Measurements from ENCODE around the gene C1QTNF12. TPM values are rescaled to one million over a fixed set of nuclear protein-coding genes. Genes with fewer than 3 reads are reported as not detected.

Gene C1QTNF12
- polyA plus RNA-seq, 1 donor from 2014 or later, result 0.74 TPM

DNA sequence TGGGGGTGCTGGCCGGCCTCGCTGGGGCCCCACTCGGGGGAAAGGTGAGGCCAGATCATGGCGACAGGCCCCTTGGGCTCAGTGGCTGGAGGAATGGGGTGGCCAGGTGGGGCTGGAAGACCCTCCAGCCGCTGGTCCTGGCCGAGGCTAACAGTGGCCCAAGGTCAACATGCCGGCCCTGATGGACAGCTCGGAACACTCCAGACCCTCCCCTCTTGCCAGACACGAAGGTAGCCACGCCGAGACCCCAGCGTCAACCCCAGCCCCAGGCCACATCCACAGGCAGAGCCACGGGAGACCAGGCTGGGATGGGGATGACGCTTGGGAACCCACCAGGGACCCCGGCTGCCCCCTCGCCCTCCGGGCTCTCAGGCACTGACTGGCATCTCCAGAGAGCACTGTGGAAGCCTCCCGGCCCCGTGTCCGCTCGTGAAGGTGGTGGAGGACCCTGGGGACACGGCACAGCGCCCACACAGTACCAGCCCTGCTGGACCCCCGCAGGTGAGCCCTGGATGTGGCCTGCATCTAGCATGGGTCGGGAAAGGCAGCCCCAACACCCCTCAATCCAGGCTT lies 905 bp upstream of the C1QTNF12 start:
- Histone ChIP-seq H4K20me1 (ENCODE audit: insufficient read depth) (no peaks in the 10 kb centered on the region), H3K27me3 (ENCODE audit: insufficient read depth, low read depth, low read length) (peaks cover 3% of the 10 kb centered on the region), H3K4me3 (ENCODE audit: low read length) (no peak overlapping the region), H3K9me3 (ENCODE audit: low read length) (no peaks in the 10 kb centered on the region), H3K36me3 (ENCODE audit: insufficient read depth, low read length) (no peaks in the 10 kb centered on the region), H3K9ac (ENCODE audit: low read length) (no peak overlapping the region), H3F3A (ENCODE audit: insufficient read depth, low read length, poor library complexity, severe bottlenecking) (no peaks in the 10 kb centered on the region), H3K27ac (ENCODE audit: low read length) (no peak overlapping the region), H3K79me2 (replicated peaks; ENCODE audit: insufficient read depth, low read length) (no peaks in the 10 kb centered on the region), H2AFZ (ENCODE audit: low read depth, low read length) (no peak overlapping the region), H3K4me2 (ENCODE audit: low read length) (no peak overlapping the region), H3K9me2 (ENCODE audit: insufficient read depth, low read length) (no peaks in the 10 kb centered on the region)
- TF ChIP-seq EZH2 (IDR thresholded peaks at IDR 0.05; ENCODE audit: borderline replicate concordance, insufficient read depth, low read length, poor library complexity, severe bottlenecking) (no peak), SMC3 (conservative IDR thresholded peaks at IDR 0.05; ENCODE audit: poor library complexity) (no peak), EP300 (conservative IDR thresholded peaks at IDR 0.05; ENCODE audit: poor library complexity, severe bottlenecking) (no peak), MXI1 (conservative IDR thresholded peaks at IDR 0.05; ENCODE audit: poor library complexity, severe bottlenecking) (no peak), TAF1 (IDR thresholded peaks at IDR 0.05; ENCODE audit: low read depth) (no peak), POLR2AphosphoS5 (IDR thresholded peaks at IDR 0.05) (no peak), RAD21 (conservative IDR thresholded peaks at IDR 0.05) (no peak)
- TF ChIP-seq, protein P1, sequence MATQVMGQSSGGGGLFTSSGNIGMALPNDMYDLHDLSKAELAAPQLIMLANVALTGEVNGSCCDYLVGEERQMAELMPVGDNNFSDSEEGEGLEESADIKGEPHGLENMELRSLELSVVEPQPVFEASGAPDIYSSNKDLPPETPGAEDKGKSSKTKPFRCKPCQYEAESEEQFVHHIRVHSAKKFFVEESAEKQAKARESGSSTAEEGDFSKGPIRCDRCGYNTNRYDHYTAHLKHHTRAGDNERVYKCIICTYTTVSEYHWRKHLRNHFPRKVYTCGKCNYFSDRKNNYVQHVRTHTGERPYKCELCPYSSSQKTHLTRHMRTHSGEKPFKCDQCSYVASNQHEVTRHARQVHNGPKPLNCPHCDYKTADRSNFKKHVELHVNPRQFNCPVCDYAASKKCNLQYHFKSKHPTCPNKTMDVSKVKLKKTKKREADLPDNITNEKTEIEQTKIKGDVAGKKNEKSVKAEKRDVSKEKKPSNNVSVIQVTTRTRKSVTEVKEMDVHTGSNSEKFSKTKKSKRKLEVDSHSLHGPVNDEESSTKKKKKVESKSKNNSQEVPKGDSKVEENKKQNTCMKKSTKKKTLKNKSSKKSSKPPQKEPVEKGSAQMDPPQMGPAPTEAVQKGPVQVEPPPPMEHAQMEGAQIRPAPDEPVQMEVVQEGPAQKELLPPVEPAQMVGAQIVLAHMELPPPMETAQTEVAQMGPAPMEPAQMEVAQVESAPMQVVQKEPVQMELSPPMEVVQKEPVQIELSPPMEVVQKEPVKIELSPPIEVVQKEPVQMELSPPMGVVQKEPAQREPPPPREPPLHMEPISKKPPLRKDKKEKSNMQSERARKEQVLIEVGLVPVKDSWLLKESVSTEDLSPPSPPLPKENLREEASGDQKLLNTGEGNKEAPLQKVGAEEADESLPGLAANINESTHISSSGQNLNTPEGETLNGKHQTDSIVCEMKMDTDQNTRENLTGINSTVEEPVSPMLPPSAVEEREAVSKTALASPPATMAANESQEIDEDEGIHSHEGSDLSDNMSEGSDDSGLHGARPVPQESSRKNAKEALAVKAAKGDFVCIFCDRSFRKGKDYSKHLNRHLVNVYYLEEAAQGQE (IDR thresholded peaks at IDR 0.05; ENCODE audit: borderline replicate concordance), result no peak
- TF ChIP-seq, protein P2, sequence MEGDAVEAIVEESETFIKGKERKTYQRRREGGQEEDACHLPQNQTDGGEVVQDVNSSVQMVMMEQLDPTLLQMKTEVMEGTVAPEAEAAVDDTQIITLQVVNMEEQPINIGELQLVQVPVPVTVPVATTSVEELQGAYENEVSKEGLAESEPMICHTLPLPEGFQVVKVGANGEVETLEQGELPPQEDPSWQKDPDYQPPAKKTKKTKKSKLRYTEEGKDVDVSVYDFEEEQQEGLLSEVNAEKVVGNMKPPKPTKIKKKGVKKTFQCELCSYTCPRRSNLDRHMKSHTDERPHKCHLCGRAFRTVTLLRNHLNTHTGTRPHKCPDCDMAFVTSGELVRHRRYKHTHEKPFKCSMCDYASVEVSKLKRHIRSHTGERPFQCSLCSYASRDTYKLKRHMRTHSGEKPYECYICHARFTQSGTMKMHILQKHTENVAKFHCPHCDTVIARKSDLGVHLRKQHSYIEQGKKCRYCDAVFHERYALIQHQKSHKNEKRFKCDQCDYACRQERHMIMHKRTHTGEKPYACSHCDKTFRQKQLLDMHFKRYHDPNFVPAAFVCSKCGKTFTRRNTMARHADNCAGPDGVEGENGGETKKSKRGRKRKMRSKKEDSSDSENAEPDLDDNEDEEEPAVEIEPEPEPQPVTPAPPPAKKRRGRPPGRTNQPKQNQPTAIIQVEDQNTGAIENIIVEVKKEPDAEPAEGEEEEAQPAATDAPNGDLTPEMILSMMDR (IDR thresholded peaks at IDR 0.05; ENCODE audit: poor library complexity, severe bottlenecking), result no peak

DNA sequence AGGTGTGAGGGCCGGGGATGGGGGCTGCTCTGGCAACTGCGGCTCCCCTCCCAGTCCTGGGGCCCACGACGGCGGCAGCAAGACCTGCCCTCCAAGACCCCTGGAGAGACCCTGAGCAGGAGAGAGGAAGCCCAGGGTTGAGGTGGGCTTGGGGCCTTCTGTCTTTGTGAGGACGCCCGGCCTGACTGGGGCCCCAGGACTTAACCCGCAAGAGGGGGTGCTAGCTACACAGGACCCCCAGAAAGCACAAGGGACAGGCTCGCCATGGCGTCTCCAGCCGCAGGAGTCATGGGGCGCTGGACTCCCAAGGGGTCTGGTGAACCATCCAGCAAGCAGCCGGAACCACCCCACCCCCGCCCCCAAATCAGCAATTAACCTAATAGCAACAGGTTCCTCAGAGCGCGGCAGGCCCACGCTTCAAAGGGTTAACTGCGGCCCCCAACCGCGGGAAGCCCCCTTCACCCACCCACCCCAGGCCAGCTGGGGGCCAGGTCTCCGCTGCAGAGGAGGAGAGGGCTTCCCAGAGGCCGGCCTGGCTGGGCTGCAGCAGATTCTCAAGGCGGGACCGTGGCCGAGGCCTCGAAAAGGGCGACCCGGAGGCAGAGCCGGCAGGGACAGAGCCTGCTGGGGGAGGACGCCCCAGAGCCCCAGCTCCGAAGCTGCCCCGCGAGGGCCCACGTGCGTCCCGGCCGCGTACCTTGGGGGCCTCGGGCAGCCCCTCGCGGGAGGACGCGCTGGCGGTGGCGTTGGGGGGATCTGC lies 525 bp downstream of the C1QTNF12 start:
- no peaks in the 10 kb centered on the region for H3K79me2 ChIP-seq (replicated peaks; ENCODE audit: insufficient read depth, low read length)
- H3K4me2 ChIP-seq (ENCODE audit: low read length), result no peak overlapping the region
- H2AFZ ChIP-seq (ENCODE audit: low read depth, low read length), result no peak overlapping the region
- H3F3A ChIP-seq (ENCODE audit: insufficient read depth, low read length, poor library complexity, severe bottlenecking), result no peaks in the 10 kb centered on the region
- H3K27me3 ChIP-seq (ENCODE audit: insufficient read depth, low read depth, low read length), result peaks cover 3% of the 10 kb centered on the region
- no peaks in the 10 kb centered on the region for H3K9me2 ChIP-seq (ENCODE audit: insufficient read depth, low read length)
- H3K27ac ChIP-seq (ENCODE audit: low read length), result no peak overlapping the region
- no peaks in the 10 kb centered on the region for H4K20me1 ChIP-seq (ENCODE audit: insufficient read depth)
- H3K9ac ChIP-seq (ENCODE audit: low read length), result no peak overlapping the region
- no peaks in the 10 kb centered on the region for H3K9me3 ChIP-seq (ENCODE audit: low read length)
- TF ChIP-seq RAD21 (conservative IDR thresholded peaks at IDR 0.05) (no peak), SMC3 (conservative IDR thresholded peaks at IDR 0.05; ENCODE audit: poor library complexity) (no peak), MXI1 (conservative IDR thresholded peaks at IDR 0.05; ENCODE audit: poor library complexity, severe bottlenecking) (no peak), EZH2 (IDR thresholded peaks at IDR 0.05; ENCODE audit: borderline replicate concordance, insufficient read depth, low read length, poor library complexity, severe bottlenecking) (no peak), EP300 (conservative IDR thresholded peaks at IDR 0.05; ENCODE audit: poor library complexity, severe bottlenecking) (no peak), POLR2AphosphoS5 (IDR thresholded peaks at IDR 0.05) (no peak), TAF1 (IDR thresholded peaks at IDR 0.05; ENCODE audit: low read depth) (no peak)
- TF ChIP-seq, protein P1 (IDR thresholded peaks at IDR 0.05; ENCODE audit: borderline replicate concordance), result no peak
- TF ChIP-seq, protein P2 (IDR thresholded peaks at IDR 0.05; ENCODE audit: poor library complexity, severe bottlenecking), result no peak
- no peak overlapping the region for H3K4me3 ChIP-seq (ENCODE audit: low read length)
- H3K36me3 ChIP-seq (ENCODE audit: insufficient read depth, low read length), result no peaks in the 10 kb centered on the region

Data from neural cell (in vitro differentiated cells).